Esophagus muscularis mucosa (tissue), 4 donors: ENCODE data around the gene ALG14. TPM values are rescaled to one million over a fixed set of nuclear protein-coding genes. Genes with fewer than 3 reads are reported as not detected.
A peak's percentile ranks its signal among the peaks of the same experiment; 100 is the strongest.

Experiments used
- DNase-seq: peaks from one replicate; pipeline ENCODE4 v3.0.0-alpha.2; 2017; ENCODE audit errors: extremely low spot score
- H3K27ac ChIP-seq, 4 donors: fragments of 200-600 bp; sonication (generic); replicated peaks in 1 of 4; 1 replicate in 3 of 4; 2 replicates in 1 of 4; pipeline ENCODE4 v1.5.1; 2016 to 2019; ENCODE audit warnings: mild to moderate bottlenecking in 1 of 4
- H3K27me3 ChIP-seq, 4 donors: fragments of 200-600 bp; sonication (generic); one replicate each; pipeline versions ENCODE4 v1.5.1 to v1.6.0; 2016 to 2019
- H3K36me3 ChIP-seq, 4 donors: fragments of 200-600 bp; sonication (generic); one replicate each; pipeline ENCODE4 v1.5.1; 2016 to 2019
- H3K4me1 ChIP-seq, 4 donors: fragments of 200-600 bp; sonication (generic); one replicate each; pipeline ENCODE4 v1.5.1; 2016 to 2019
- H3K4me3 ChIP-seq, 4 donors: fragments of 200-600 bp; sonication (generic); 1 replicate in 2 of 4; 2 replicates in 2 of 4; pipeline ENCODE4 v1.5.1; 2016 to 2019; ENCODE audit warnings: mild to moderate bottlenecking in 4 of 4, moderate library complexity in 1 of 4
- H3K9me3 ChIP-seq, 4 donors: fragments of 200-600 bp; sonication (generic); 1 replicate in 3 of 4; 2 replicates in 1 of 4; pipeline ENCODE4 v1.5.1; 2016 to 2019
- EP300 ChIP-seq: sonication (generic); formaldehyde crosslinking; IDR thresholded peaks from one replicate; pipeline ENCODE4 v1.6.1; 2017; ENCODE audit warnings: antibody characterized with exemption
- POLR2A ChIP-seq: fragments of 450-650 bp; IDR thresholded peaks from one replicate; pipeline ENCODE4 v1.6.1; 2017; ENCODE audit warnings: antibody characterized with exemption, moderate library complexity, mild to moderate bottlenecking, low read depth
- POLR2AphosphoS5 ChIP-seq, 2 donors: sonication (generic); formaldehyde crosslinking; IDR thresholded peaks; one replicate each; pipeline ENCODE4 v1.6.1; 2017; ENCODE audit warnings: antibody characterized with exemption in 2 of 2
- WGBS: methylation state at CpG from one replicate; pipeline ENCODE4 v1.1.5; 2018; 5-methylcytosine and 5-hydroxymethylcytosine counted together
- intact Hi-C: fragments of 100-400 bp; cut with DNase I; formaldehyde crosslinking; loops from one replicate; pipeline ENCODE4 v1.15.1; 2023
- total RNA-seq, 4 donors: library from RNA; depleted of rRNA; stranded (reverse); fragments of >200 nt; gene quantifications; one replicate each; pipeline versions ENCODE4 v1.1.0 to v1.2.1, GENCODE V29; 2016
- TF ChIP-seq, protein P1 (sequence below), 3 experiments: fragments of 200-600 bp in 2 of 3; fragments of 450-650 bp in 1 of 3; sonication (generic) in 2 of 3; IDR thresholded peaks; one replicate each; pipeline ENCODE4 v1.5.1; 2017 to 2019; ENCODE audit warnings: antibody characterized with exemption in 3 of 3, mild to moderate bottlenecking in 2 of 3, moderate library complexity in 1 of 3

The ALG14 gene
- total RNA-seq, 4 donors from 2014 or later = 0.52 to 0.83 (median 0.74) TPM

GRCh38 chr1:95117207-95118066 is 44.7 kb upstream of the ALG14 start, which contains the start of gene TLCD4:
TSS of gene TLCD4 (plus strand) at chr1:95117355. CDS start at chr1:95143902, 26,547 bp downstream.
- DNase-seq = no peak
- H3K9me3 ChIP-seq = no peaks in the 10 kb centered on the region
- WGBS = 0% methylated on average over 2 of the region's 108 CpGs
- TF ChIP-seq, protein P1, sequence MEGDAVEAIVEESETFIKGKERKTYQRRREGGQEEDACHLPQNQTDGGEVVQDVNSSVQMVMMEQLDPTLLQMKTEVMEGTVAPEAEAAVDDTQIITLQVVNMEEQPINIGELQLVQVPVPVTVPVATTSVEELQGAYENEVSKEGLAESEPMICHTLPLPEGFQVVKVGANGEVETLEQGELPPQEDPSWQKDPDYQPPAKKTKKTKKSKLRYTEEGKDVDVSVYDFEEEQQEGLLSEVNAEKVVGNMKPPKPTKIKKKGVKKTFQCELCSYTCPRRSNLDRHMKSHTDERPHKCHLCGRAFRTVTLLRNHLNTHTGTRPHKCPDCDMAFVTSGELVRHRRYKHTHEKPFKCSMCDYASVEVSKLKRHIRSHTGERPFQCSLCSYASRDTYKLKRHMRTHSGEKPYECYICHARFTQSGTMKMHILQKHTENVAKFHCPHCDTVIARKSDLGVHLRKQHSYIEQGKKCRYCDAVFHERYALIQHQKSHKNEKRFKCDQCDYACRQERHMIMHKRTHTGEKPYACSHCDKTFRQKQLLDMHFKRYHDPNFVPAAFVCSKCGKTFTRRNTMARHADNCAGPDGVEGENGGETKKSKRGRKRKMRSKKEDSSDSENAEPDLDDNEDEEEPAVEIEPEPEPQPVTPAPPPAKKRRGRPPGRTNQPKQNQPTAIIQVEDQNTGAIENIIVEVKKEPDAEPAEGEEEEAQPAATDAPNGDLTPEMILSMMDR (IDR thresholded peaks at IDR 0.05) = no peak
- TF ChIP-seq POLR2AphosphoS5 (IDR thresholded peaks at IDR 0.05) (peak in 1 of 2 donors; percentile 46), EP300 (no peak), POLR2A (peak; percentile 23)
- peak within 1 kb of the TSS; percentile 82 to 92 (median 85) for H3K4me3 ChIP-seq
- H3K27ac ChIP-seq = peak within 1 kb of the TSS; percentile 71 to 83 (median 77)
- peaks cover 6 to 31% (median 23%) of the 10 kb centered on the region in 4 donors for H3K4me1 ChIP-seq
- no peaks in the 10 kb centered on the region for H3K36me3 ChIP-seq
- H3K27me3 ChIP-seq = no peaks in the 10 kb centered on the region
- intact Hi-C loops = loop anchor here (2.0 to 5.0 kb wide), 2 partner anchors 40 to 115 kb away; no protein-coding TSS in a partner anchor

DNA sequence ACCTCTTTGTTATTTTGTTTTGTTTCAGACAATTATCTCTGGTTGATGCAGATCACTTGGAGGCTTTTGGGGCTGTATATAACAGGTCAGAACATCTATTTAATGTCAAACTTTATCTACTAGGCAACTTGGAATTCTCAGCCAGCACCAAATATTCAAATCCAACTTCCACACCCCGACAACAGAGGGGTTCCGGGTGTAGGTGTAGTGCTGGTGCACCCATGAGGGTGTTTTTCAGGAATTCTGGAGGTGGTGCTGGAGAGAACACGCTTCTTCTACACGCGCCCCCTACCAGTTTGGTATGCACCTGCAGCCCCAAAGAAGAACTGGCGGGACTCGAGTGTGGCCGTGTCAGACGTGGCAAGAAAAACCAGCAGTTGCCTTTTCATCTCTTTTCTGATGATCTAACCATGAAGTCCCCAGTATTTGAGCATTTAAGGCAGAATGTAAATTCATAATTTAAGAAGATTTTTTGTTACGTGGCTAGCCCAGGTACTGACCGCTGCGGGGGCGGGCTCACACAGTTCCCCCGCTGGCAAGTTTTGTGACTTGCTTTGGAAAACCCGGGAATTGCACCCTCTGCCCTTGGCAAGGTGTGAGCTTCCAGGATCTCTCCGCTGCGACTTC is 43.9 kb upstream of the ALG14 start:
- H3K27ac ChIP-seq = peak overlapping the region; percentile 71 to 83 (median 77)
- H3K27me3 ChIP-seq = no peaks in the 10 kb centered on the region
- H3K9me3 ChIP-seq = no peaks in the 10 kb centered on the region
- H3K4me3 ChIP-seq = peak overlapping the region; percentile 82 to 92 (median 85)
- intact Hi-C loops = loop anchor here (2.0 to 5.0 kb wide), 2 partner anchors 39 to 116 kb away; no protein-coding TSS in a partner anchor
- WGBS = 1% methylated on average over 17 of the region's 17 CpGs
- no peaks in the 10 kb centered on the region for H3K36me3 ChIP-seq
- peaks cover 6 to 31% (median 23%) of the 10 kb centered on the region in 4 donors for H3K4me1 ChIP-seq
- no peak for DNase-seq
- TF ChIP-seq, protein P1 (IDR thresholded peaks at IDR 0.05) = peak; percentile 38 to 63 (median 63)
- no peak for TF ChIP-seq POLR2AphosphoS5 (IDR thresholded peaks at IDR 0.05)
- no peak for TF ChIP-seq EP300
- no peak for TF ChIP-seq POLR2A

GRCh38 chr1:95115708-95116137 is 43.0 kb upstream of the ALG14 start:
- intact Hi-C loops = loop anchor here (2.0 to 5.0 kb wide), 2 partner anchors 38 to 117 kb away; no protein-coding TSS in a partner anchor
- 84% methylated on average over 3 of the region's 3 CpGs for WGBS

DNA sequence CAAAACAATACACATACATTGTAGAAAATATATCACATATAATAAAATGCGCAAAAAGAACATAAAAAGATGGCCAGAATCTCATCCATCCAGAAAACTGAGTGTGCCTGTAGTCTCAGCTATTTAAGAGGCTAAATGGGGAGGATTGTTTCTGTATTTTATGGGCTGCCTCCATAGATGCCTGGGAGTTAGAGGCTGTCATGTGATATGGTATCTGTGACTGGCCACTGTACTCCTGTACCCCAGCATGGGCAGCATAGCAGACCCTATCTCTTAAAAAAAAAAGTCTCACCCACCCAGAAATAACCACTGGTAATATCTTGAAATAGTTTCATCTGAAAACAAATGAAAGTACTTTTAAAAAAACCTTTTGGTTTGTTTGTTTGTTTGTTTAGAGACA is 40.9 kb upstream of the ALG14 start:
- intact Hi-C loops = no loop called here
- TF ChIP-seq POLR2A = no peak
- TF ChIP-seq, protein P1 (IDR thresholded peaks at IDR 0.05) = no peak
- no peak for TF ChIP-seq POLR2AphosphoS5 (IDR thresholded peaks at IDR 0.05)
- TF ChIP-seq EP300 = no peak
- H3K36me3 ChIP-seq = no peaks in the 10 kb centered on the region
- no peak overlapping the region for H3K4me3 ChIP-seq
- no peak overlapping the region for H3K27ac ChIP-seq
- H3K9me3 ChIP-seq = no peaks in the 10 kb centered on the region
- peaks cover under 1 to 18% (median 17%) of the 10 kb centered on the region in 4 donors for H3K4me1 ChIP-seq
- WGBS = 97% methylated on average over 1 of the region's 1 CpG
- H3K27me3 ChIP-seq = no peaks in the 10 kb centered on the region
- DNase-seq = no peak

More at GRCh38 chr1:95115708-95116137, 43.0 kb upstream of the ALG14 start:
- peaks cover 6 to 31% (median 23%) of the 10 kb centered on the region in 4 donors for H3K4me1 ChIP-seq
- no peak overlapping the region for H3K4me3 ChIP-seq
- no peaks in the 10 kb centered on the region for H3K9me3 ChIP-seq
- no peak for TF ChIP-seq POLR2AphosphoS5 (IDR thresholded peaks at IDR 0.05)
- TF ChIP-seq, protein P1 (IDR thresholded peaks at IDR 0.05) = no peak
- no peak overlapping the region for H3K27ac ChIP-seq
- no peaks in the 10 kb centered on the region for H3K27me3 ChIP-seq
- DNase-seq = no peak
- no peaks in the 10 kb centered on the region for H3K36me3 ChIP-seq
